GM12878 (cell line): ENCODE results near the gene SPRY2. TPM values are rescaled to one million over a fixed set of nuclear protein-coding genes. Genes with fewer than 3 reads are reported as not detected.

Experiments
- ATAC-seq: fragments of 200-7000 bp; cut with Tn5 transposase; 3 replicates; pipeline ENCODE4 v1.9.1; 2020; ENCODE audit warnings: mild to moderate bottlenecking, moderate library complexity
- BruUV-seq: library from RNA; stranded (reverse); fragments of 400-500 nt; replicated peaks from 2 replicates; lab custom pipeline; 2021; lab: Mats Ljungman, UMichigan
- CTCF ChIA-PET: fragments of 300-600 bp; sonication (Branson Sonifier 250); formaldehyde crosslinking; extraction: SDS; loops from one replicate; lab custom pipeline; 2021; ENCODE audit warnings: inconsistent platforms; lab: Yijun Ruan, JAX
- POLR2A ChIA-PET: fragments of 350-600 bp; formaldehyde crosslinking; extraction: SDS; loops from one replicate; lab custom pipeline; 2021; ENCODE audit warnings: inconsistent platforms; lab: Charles Lee
- RAD21 ChIA-PET: fragments of 300-600 bp; sonication (Branson Sonifier 250); formaldehyde crosslinking; loops from one replicate; lab custom pipeline; 2023; ENCODE audit warnings: antibody characterized with exemption; ENCODE audit not compliant: unreplicated experiment; lab: Charles Lee
- SMC1A ChIA-PET: fragments of 300-600 bp; sonication (Branson Sonifier 250); formaldehyde crosslinking; loops from one replicate; lab custom pipeline; 2023; ENCODE audit not compliant: unreplicated experiment, uncharacterized antibody; lab: Charles Lee
- DNase-seq: peaks from one replicate; pipeline ENCODE4 v3.0.0-alpha.2; 2011; ENCODE audit warnings: low read depth, low spot score
- FAIRE-seq: peaks from 3 replicates; lab custom pipeline; 2011; peaks lifted over from hg19 to GRCh38; lab: Jason Lieb, UNC
- H2AFZ ChIP-seq: 2 replicates; pipeline ENCODE4 v1.6.0; 2011; ENCODE audit warnings: low read depth, low read length, control low read depth; ENCODE audit not compliant: control insufficient read depth
- H3K27ac ChIP-seq: 2 replicates; pipeline ENCODE4 v1.5.1; 2011; ENCODE audit warnings: control low read depth; ENCODE audit not compliant: control insufficient read depth, insufficient read depth
- H3K27me3 ChIP-seq, 2 experiments: replicated peaks in 1 of 2; 2 replicates each; pipeline versions ENCODE4 v1.6.0 to v1.6.1; 2011; ENCODE audit warnings: low read length in 1 of 2; ENCODE audit not compliant: control insufficient read depth in 2 of 2, insufficient read depth in 2 of 2
- H3K36me3 ChIP-seq, 2 experiments: 2 replicates each; pipeline ENCODE4 v1.5.1; 2011; ENCODE audit warnings: low read length in 1 of 2; ENCODE audit not compliant: control insufficient read depth in 2 of 2, insufficient read depth in 2 of 2
- H3K4me1 ChIP-seq: 2 replicates; pipeline ENCODE4 v1.6.1; 2011; ENCODE audit warnings: mild to moderate bottlenecking, low read length, moderate library complexity, mixed read lengths; ENCODE audit not compliant: control insufficient read depth, insufficient read depth
- H3K4me2 ChIP-seq: 2 replicates; pipeline ENCODE4 v1.6.0; 2011; ENCODE audit warnings: control low read depth; ENCODE audit not compliant: control insufficient read depth, insufficient read depth
- H3K4me3 ChIP-seq: fragments of 200-600 bp; sonication (generic); 2 replicates; pipeline ENCODE4 v1.5.1; 2016
- H3K79me2 ChIP-seq: 2 replicates; pipeline ENCODE4 v1.6.0; 2011; ENCODE audit warnings: low read length; ENCODE audit not compliant: control insufficient read depth, insufficient read depth
- H3K9ac ChIP-seq: 2 replicates; pipeline ENCODE4 v1.8.0; 2011; ENCODE audit warnings: low read length, control low read depth, mixed read lengths; ENCODE audit not compliant: control insufficient read depth, insufficient read depth
- H3K9me3 ChIP-seq: replicated peaks from 3 replicates; pipeline ENCODE4 v1.5.1; 2011; ENCODE audit warnings: mild to moderate bottlenecking, low read length; ENCODE audit not compliant: control insufficient read depth, insufficient read depth
- H4K20me1 ChIP-seq: 2 replicates; pipeline ENCODE4 v1.6.0; 2011; ENCODE audit not compliant: control insufficient read depth, insufficient read depth
- BCLAF1 ChIP-seq: fragments of 450-650 bp; IDR thresholded peaks from 2 replicates; pipeline ENCODE4 v1.6.1; 2017; ENCODE audit warnings: antibody characterized with exemption, mild to moderate bottlenecking, moderate library complexity
- CBX3 ChIP-seq: fragments of 200-600 bp; sonication (generic); IDR thresholded peaks from 2 replicates; pipeline ENCODE4 v1.6.1; 2016; ENCODE audit warnings: low read depth, borderline replicate concordance
- CEBPZ ChIP-seq: fragments of 150-350 bp; IDR thresholded peaks from 2 replicates; pipeline ENCODE4 v1.6.1; 2016; ENCODE audit warnings: low read depth, low read length
- KAT2A ChIP-seq: conservative IDR thresholded peaks from 2 replicates; pipeline ENCODE4 v1.6.1; 2011; ENCODE audit warnings: low read depth, low read length; ENCODE audit not compliant: control insufficient read depth
- POU2F2 ChIP-seq: IDR thresholded peaks from 3 replicates; pipeline ENCODE4 v1.6.1; 2011; ENCODE audit warnings: low read depth, mild to moderate bottlenecking, low read length, borderline replicate concordance
- PRDM15 ChIP-seq: fragments of 450-650 bp; formaldehyde crosslinking; IDR thresholded peaks from 2 replicates; pipeline ENCODE4 v1.4.0; 2020; ENCODE audit warnings: mild to moderate bottlenecking, moderate library complexity
- YBX1 ChIP-seq: fragments of 450-650 bp; IDR thresholded peaks from 2 replicates; pipeline ENCODE4 v1.6.1; 2016; ENCODE audit warnings: antibody characterized with exemption
- ZNF217 ChIP-seq: fragments of 450-650 bp; IDR thresholded peaks from 2 replicates; pipeline ENCODE4 v1.6.1; 2017; ENCODE audit warnings: antibody characterized with exemption, mild to moderate bottlenecking
- WGBS: methylation state at CpG from one replicate; pipeline ENCODE4 v1.1.6; 2016; ENCODE audit warnings: low lambda C conversion rate; ENCODE audit not compliant: insufficient replicate concordance, insufficient coverage; ENCODE audit errors: missing lambda C conversion rate; 5-methylcytosine and 5-hydroxymethylcytosine counted together
- in situ Hi-C: fragments of 300-500 bp; cut with MboI; formaldehyde crosslinking; loops from 9 replicates; pipeline ENCODE4 v1.14.3; 2018; ENCODE audit warnings: mixed read lengths
- intact Hi-C: fragments of 100-400 bp; cut with micrococcal nuclease; formaldehyde crosslinking; loops from one replicate; pipeline ENCODE4 v1.14.2; 2022; ENCODE audit not compliant: unreplicated experiment
- polyA plus RNA-seq, 11 experiments: library from polyadenylated mRNA; depleted of rRNA in 4 of 11; unstranded in 6 of 11; stranded (reverse) in 5 of 11; fragments of >200 nt; fragmentation: Nextera tagmentation in 4 of 11; fragmentation: Illumina TruSeq in 1 of 11; extraction: Ambion mirVana in 4 of 11; extraction: Trizol in 1 of 11; gene quantifications; 1 replicate in 1 of 11; 2 replicates in 10 of 11; pipeline versions ENCODE4 v1.2.1 to v1.2.3, GENCODE V29; 2011 to 2016; ENCODE audit warnings: inconsistent platforms in 2 of 11, missing spikeins in 2 of 11, low read depth in 1 of 11
- total RNA-seq, 4 experiments: library from RNA; depleted of rRNA in 3 of 4; stranded (reverse); fragments of >200 nt in 3 of 4; fragmentation: Illumina TruSeq in 1 of 4; extraction: Trizol in 1 of 4; gene quantifications; 2 replicates each; pipeline versions ENCODE4 v1.2.1 to v1.2.3, GENCODE V29; 2013 to 2021

SPRY2 gene
- total and polyA plus RNA-seq, 10 of the 15 experiments (the other 5 are each of a cell fraction or from before 2014, with no cell fraction given), result 1.8 to 82.1 (median 9.2) TPM

- intact Hi-C loops, result loop anchor here (2.0 to 5.0 kb wide), 12 partner anchors 21 to 675 kb away; no protein-coding TSS in a partner anchor
- ChIA-PET POLR2A (interaction anchor here (0.5 to 10.1 kb wide), 12 partner anchors 11 to 861 kb away, joined by 3 to 147 read pairs (median 4); partner anchors contain the start of gene NDFIP2), SMC1A (interaction anchor here (0.7 to 12.6 kb wide), 31 partner anchors 8 to 710 kb away, joined by 3 to 360 read pairs (median 5); no protein-coding TSS in a partner anchor), RAD21 (interaction anchor here (0.6 to 11.5 kb wide), 38 partner anchors 8 to 918 kb away, joined by 3 to 347 read pairs (median 5); no protein-coding TSS in a partner anchor), CTCF (interaction anchor here (0.8 to 12.2 kb wide), 25 partner anchors 19 to 676 kb away, joined by 3 to 228 read pairs (median 6); no protein-coding TSS in a partner anchor)
- no peak for FAIRE-seq
- in situ Hi-C loops, result no loop called here
- Histone ChIP-seq H3K4me2 (peak overlapping the region; percentile 86), H3K4me3 (peak overlapping the region; percentile 70; the same call in 1 of the 2 replicates), H3K79me2 (peaks cover 9% of the 10 kb centered on the region), H3K27me3 (no peaks in the 10 kb centered on the region; a peak in 1 of 4 replicates), H3K9me3 (no peaks in the 10 kb centered on the region), H3K9ac (no peak overlapping the region), H4K20me1 (no peaks in the 10 kb centered on the region)
- no peak for ATAC-seq
- DNase-seq, result no peak
- 3% methylated on average over 10 of the region's 16 CpGs for WGBS
- BruUV-seq, result no TSS peak
- no peak for TF ChIP-seq POU2F2
- TF ChIP-seq KAT2A, result no peak
- TF ChIP-seq BCLAF1, result no peak
- no peak for TF ChIP-seq CEBPZ
- TF ChIP-seq YBX1, result no peak
- TF ChIP-seq PRDM15 (CRISPR knock-in tag), result no peak
- TF ChIP-seq ZNF217, result no peak
- TF ChIP-seq CBX3, result no peak
- TF ChIP-seq, all 136 proteins: peak for 0
- H3K4me1 ChIP-seq, result no peaks in the 10 kb centered on the region
- no peaks in the 10 kb centered on the region; a peak in 1 of 4 replicates for H3K36me3 ChIP-seq
- H3K27ac ChIP-seq, result no peak overlapping the region
- no peak overlapping the region for H2AFZ ChIP-seq
Observed at GRCh38 chr13:80341756-80342370, 937 bp upstream of the SPRY2 start.
